ENCODE results near the gene CCDC178. TPM values are rescaled to one million over a fixed set of nuclear protein-coding genes. Genes with fewer than 3 reads are reported as not detected.

The CCDC178 gene
- total RNA-seq, 1 experiment from 2014 or later, result not detected

DNA sequence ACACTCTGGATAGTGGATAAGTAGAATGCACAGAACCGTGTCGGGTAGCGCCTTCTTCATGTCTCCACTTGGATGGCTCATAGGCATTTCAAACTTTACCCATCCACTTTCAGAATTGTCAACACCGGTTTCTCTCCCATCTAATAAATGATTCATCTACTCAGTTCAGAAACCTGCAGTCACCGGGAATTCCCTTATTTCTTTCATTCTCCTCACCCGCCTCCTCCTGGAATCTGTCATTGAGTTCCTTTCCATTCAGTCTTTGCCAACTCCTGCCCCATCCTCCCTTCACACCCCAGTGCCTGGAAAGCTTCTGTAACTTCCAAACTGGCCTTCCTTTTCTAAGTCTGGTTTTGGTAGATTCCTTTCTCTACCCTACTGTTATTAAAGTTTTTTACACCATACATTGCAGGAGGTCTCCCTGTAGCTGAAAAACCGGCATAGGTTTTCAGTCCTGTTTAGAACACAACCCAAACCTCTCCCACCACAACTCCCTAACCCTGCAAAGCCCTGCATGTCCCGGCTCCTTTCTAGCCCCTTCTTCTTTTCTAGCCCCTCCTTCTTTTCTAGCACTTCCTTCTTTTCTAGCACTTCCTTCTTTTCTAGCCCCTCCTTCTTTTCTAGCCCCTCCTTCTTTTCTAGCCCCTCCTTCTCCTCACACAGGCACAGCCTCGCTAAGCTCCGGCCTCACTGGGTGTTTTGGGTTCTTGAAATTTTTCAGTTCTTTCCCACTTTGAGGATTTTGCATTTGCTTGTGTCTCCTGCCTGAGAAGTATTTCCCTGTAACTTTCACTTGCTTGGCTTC lies 533.8 kb downstream of the CCDC178 start:
- no peaks in the 10 kb centered on the region for H3K27me3 ChIP-seq (ENCODE audit: insufficient read depth, low read length)
- no peaks in the 10 kb centered on the region for H3K79me2 ChIP-seq (ENCODE audit: insufficient read depth, low read length)
- intact Hi-C loops (cut with micrococcal nuclease), result no loop called here
- no peaks in the 10 kb centered on the region for H4K20me1 ChIP-seq (ENCODE audit: insufficient read depth)
- no peaks in the 10 kb centered on the region for H3K9me2 ChIP-seq (ENCODE audit: insufficient read depth)
- H3K27ac ChIP-seq (ENCODE audit: low read depth, low read length), result no peak overlapping the region
- no peak for TF ChIP-seq ZFX (IDR thresholded peaks at IDR 0.05)
- TF ChIP-seq SRF (IDR thresholded peaks at IDR 0.05; ENCODE audit: low read depth), result no peak
- TF ChIP-seq POLR2A (IDR thresholded peaks at IDR 0.05; ENCODE audit: borderline replicate concordance, extremely low read depth, insufficient read depth, insufficient read length), result no peak
- H3K36me3 ChIP-seq (ENCODE audit: control insufficient read depth in 1 of 2, insufficient read depth in 2 of 2, low read length in 2 of 2), result no peaks in the 10 kb centered on the region
- H2AFZ ChIP-seq (ENCODE audit: low read depth, low read length, poor library complexity, severe bottlenecking), result no peak overlapping the region
- ATAC-seq, result no peak
- no peak overlapping the region for H3K4me3 ChIP-seq (replicated peaks in 1 of 2; ENCODE audit: low read depth in 1 of 2, low read length in 2 of 2)
- POLR2A ChIA-PET, result no interaction called here
- no peak overlapping the region for H3K9ac ChIP-seq (ENCODE audit: low read length)
- peaks cover 0 to 3% of the 10 kb centered on the region in 2 experiments; a peak in 1 of 4 replicates for H3K9me3 ChIP-seq (ENCODE audit: control insufficient read depth in 1 of 2, insufficient read depth in 1 of 2, low read depth in 1 of 2, low read length in 2 of 2)
- BruUV-seq (replicated peaks), result no TSS peak
- CTCF ChIA-PET, result no interaction called here
- RAD21 ChIA-PET (ENCODE audit: low non-redundant PET in 1 of 2, low total read pairs in 2 of 2, uncharacterized antibody in 2 of 2, unreplicated experiment in 2 of 2), result no interaction called here
- no peak overlapping the region for H3K4me2 ChIP-seq (ENCODE audit: low read length)
- no peaks in the 10 kb centered on the region for H3K4me1 ChIP-seq (ENCODE audit: control insufficient read depth in 1 of 2, insufficient read depth in 2 of 2, low read length in 2 of 2)
- DNase-seq (ENCODE audit: low read depth, low spot score), result no peak

DNA sequence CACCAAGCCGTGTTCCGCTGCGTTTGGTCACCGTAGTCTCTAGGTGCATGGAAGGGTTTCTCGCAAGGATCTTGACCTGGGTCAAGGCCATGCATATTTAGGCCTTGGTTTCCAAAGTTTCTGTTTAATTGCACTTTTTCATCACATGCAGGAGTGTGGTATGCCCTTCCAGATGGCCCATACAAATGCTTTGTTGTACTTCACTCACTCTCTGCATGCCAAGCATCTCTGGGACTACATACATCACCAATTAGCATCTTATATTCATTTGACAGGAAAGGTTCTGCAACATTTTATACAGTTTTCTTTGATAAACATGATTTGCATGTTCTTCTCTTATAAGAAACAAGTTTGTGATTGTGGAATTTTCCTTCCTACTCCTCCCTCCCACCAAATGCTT lies 534.9 kb downstream of the CCDC178 start:
- Histone ChIP-seq H2AFZ (ENCODE audit: low read depth, low read length, poor library complexity, severe bottlenecking) (no peak overlapping the region), H3K27ac (ENCODE audit: low read depth, low read length) (no peak overlapping the region), H3K36me3 (ENCODE audit: control insufficient read depth in 1 of 2, insufficient read depth in 2 of 2, low read length in 2 of 2) (no peaks in the 10 kb centered on the region), H3K4me2 (ENCODE audit: low read length) (no peak overlapping the region), H3K4me1 (ENCODE audit: control insufficient read depth in 1 of 2, insufficient read depth in 2 of 2, low read length in 2 of 2) (no peaks in the 10 kb centered on the region), H3K27me3 (ENCODE audit: insufficient read depth, low read length) (no peaks in the 10 kb centered on the region), H3K4me3 (replicated peaks in 1 of 2; ENCODE audit: low read depth in 1 of 2, low read length in 2 of 2) (no peak overlapping the region), H4K20me1 (ENCODE audit: insufficient read depth) (no peaks in the 10 kb centered on the region), H3K9ac (ENCODE audit: low read length) (no peak overlapping the region), H3K79me2 (ENCODE audit: insufficient read depth, low read length) (no peaks in the 10 kb centered on the region), H3K9me3 (ENCODE audit: control insufficient read depth in 1 of 2, insufficient read depth in 1 of 2, low read depth in 1 of 2, low read length in 2 of 2) (peaks cover 0 to 1% of the 10 kb centered on the region in 2 experiments; a peak in 1 of 4 replicates), H3K9me2 (ENCODE audit: insufficient read depth) (no peaks in the 10 kb centered on the region)
- RAD21 ChIA-PET (ENCODE audit: low non-redundant PET in 1 of 2, low total read pairs in 2 of 2, uncharacterized antibody in 2 of 2, unreplicated experiment in 2 of 2), result no interaction called here
- TF ChIP-seq, protein P1, sequence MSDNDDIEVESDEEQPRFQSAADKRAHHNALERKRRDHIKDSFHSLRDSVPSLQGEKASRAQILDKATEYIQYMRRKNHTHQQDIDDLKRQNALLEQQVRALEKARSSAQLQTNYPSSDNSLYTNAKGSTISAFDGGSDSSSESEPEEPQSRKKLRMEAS (IDR thresholded peaks at IDR 0.05), result no peak
- TF ChIP-seq, protein P2, sequence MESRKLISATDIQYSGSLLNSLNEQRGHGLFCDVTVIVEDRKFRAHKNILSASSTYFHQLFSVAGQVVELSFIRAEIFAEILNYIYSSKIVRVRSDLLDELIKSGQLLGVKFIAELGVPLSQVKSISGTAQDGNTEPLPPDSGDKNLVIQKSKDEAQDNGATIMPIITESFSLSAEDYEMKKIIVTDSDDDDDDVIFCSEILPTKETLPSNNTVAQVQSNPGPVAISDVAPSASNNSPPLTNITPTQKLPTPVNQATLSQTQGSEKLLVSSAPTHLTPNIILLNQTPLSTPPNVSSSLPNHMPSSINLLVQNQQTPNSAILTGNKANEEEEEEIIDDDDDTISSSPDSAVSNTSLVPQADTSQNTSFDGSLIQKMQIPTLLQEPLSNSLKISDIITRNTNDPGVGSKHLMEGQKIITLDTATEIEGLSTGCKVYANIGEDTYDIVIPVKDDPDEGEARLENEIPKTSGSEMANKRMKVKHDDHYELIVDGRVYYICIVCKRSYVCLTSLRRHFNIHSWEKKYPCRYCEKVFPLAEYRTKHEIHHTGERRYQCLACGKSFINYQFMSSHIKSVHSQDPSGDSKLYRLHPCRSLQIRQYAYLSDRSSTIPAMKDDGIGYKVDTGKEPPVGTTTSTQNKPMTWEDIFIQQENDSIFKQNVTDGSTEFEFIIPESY (IDR thresholded peaks at IDR 0.05; ENCODE audit: extremely low read depth, insufficient replicate concordance, low read length), result no peak
- TF ChIP-seq EGR1 (IDR thresholded peaks at IDR 0.05; ENCODE audit: low read depth) (no peak), EZH2phosphoT487 (IDR thresholded peaks at IDR 0.05; ENCODE audit: borderline replicate concordance) (no peak), ZFX (IDR thresholded peaks at IDR 0.05) (no peak), POLR2AphosphoS5 (IDR thresholded peaks at IDR 0.05; ENCODE audit: low read depth, low read length) (no peak), CEBPB (IDR thresholded peaks at IDR 0.05; ENCODE audit: low read depth) (no peak), POLR2A (IDR thresholded peaks at IDR 0.05; ENCODE audit: borderline replicate concordance, extremely low read depth, insufficient read depth, insufficient read length) (no peak), JUND (IDR thresholded peaks at IDR 0.05) (no peak), SP1 (IDR thresholded peaks at IDR 0.05; ENCODE audit: low read depth) (no peak), ZNF274 (IDR thresholded peaks at IDR 0.05; ENCODE audit: low read depth, low read length) (no peak), SRF (IDR thresholded peaks at IDR 0.05; ENCODE audit: low read depth) (no peak), EZH2 (IDR thresholded peaks at IDR 0.05) (no peak), TCF7L2 (IDR thresholded peaks at IDR 0.05; ENCODE audit: borderline replicate concordance, extremely low read depth, insufficient read depth, insufficient read length) (no peak), CBX3 (IDR thresholded peaks at IDR 0.05; ENCODE audit: low read depth) (no peak)
- TF ChIP-seq, protein P3, sequence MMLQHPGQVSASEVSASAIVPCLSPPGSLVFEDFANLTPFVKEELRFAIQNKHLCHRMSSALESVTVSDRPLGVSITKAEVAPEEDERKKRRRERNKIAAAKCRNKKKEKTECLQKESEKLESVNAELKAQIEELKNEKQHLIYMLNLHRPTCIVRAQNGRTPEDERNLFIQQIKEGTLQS (IDR thresholded peaks at IDR 0.05), result no peak
- TF ChIP-seq, protein P4, sequence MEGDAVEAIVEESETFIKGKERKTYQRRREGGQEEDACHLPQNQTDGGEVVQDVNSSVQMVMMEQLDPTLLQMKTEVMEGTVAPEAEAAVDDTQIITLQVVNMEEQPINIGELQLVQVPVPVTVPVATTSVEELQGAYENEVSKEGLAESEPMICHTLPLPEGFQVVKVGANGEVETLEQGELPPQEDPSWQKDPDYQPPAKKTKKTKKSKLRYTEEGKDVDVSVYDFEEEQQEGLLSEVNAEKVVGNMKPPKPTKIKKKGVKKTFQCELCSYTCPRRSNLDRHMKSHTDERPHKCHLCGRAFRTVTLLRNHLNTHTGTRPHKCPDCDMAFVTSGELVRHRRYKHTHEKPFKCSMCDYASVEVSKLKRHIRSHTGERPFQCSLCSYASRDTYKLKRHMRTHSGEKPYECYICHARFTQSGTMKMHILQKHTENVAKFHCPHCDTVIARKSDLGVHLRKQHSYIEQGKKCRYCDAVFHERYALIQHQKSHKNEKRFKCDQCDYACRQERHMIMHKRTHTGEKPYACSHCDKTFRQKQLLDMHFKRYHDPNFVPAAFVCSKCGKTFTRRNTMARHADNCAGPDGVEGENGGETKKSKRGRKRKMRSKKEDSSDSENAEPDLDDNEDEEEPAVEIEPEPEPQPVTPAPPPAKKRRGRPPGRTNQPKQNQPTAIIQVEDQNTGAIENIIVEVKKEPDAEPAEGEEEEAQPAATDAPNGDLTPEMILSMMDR (IDR thresholded peaks at IDR 0.05 in 2 of 3, conservative IDR thresholded peaks at IDR 0.05 in 1 of 3; ENCODE audit: borderline replicate concordance in 1 of 3, insufficient read depth in 1 of 3, low read depth in 2 of 3, low read length in 2 of 3), result no peak
- no peak for ATAC-seq
- no peak for DNase-seq (ENCODE audit: low read depth, low spot score)
- no TSS peak for BruUV-seq (replicated peaks)
- CTCF ChIA-PET, result no interaction called here
- intact Hi-C loops (cut with micrococcal nuclease), result no loop called here
- POLR2A ChIA-PET, result no interaction called here

Measured in HCT116 (cell line).